ENCODE results near the gene FKRP.

The FKRP gene

DNA sequence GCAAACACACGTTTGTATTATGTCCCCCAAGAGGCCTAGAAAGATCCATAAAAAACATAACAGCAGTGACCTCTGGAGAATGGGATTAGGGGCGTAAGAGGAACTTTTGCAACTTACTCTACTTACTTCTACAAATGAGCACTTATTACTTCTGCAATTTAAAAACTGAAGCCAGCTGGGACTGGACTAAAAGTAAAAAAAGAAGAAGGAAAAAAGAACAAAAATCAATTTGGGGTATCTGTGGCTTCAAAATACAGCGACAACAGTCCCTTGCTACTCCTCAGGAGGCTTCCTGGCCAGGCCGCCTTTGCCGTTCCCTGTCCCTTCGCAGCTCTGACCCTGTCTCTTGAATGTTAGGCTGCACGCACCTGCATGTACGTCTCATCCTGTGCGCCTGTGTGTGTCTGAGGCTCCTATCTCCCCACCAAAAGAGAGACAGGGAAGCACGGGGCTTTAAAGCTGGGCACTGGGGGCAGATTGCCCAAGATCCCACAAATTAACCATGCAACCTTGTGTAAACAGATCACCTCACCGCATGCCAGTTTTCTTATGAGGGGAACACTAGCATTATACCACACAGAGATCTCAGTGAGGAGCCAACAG is 12.1 kb upstream of the FKRP start:
- Histone ChIP-seq H3K4me3 (ENCODE audit: low read length, poor library complexity, severe bottlenecking) (no peak overlapping the region), H3K9ac (ENCODE audit: low read depth, low read length, poor library complexity, severe bottlenecking) (no peak overlapping the region), H3K9me2 (replicated peaks; ENCODE audit: low read depth, low read length) (no peaks in the 10 kb centered on the region), H3K27me3 (ENCODE audit: insufficient read depth, low read length, poor library complexity, severe bottlenecking) (no peaks in the 10 kb centered on the region), H2AFZ (ENCODE audit: low read length) (no peak overlapping the region), H3K4me2 (ENCODE audit: low read depth, low read length, poor library complexity, severe bottlenecking) (no peak overlapping the region), H4K20me1 (ENCODE audit: insufficient read depth, low read length, poor library complexity, severe bottlenecking) (peaks cover 25% of the 10 kb centered on the region), H3K4me1 (ENCODE audit: insufficient read depth, low read length, poor library complexity, severe bottlenecking) (no peaks in the 10 kb centered on the region), H3K9me3 (ENCODE audit: insufficient read depth, low read depth, low read length) (no peaks in the 10 kb centered on the region), H3F3A (ENCODE audit: low read depth) (no peaks in the 10 kb centered on the region), H3K36me3 (ENCODE audit: insufficient read depth, low read length) (peaks cover 86% of the 10 kb centered on the region; the same call in 1 of the 2 replicates), H3K79me2 (ENCODE audit: insufficient read depth, low read length) (peaks cover 33% of the 10 kb centered on the region)
- TF ChIP-seq, protein P1, sequence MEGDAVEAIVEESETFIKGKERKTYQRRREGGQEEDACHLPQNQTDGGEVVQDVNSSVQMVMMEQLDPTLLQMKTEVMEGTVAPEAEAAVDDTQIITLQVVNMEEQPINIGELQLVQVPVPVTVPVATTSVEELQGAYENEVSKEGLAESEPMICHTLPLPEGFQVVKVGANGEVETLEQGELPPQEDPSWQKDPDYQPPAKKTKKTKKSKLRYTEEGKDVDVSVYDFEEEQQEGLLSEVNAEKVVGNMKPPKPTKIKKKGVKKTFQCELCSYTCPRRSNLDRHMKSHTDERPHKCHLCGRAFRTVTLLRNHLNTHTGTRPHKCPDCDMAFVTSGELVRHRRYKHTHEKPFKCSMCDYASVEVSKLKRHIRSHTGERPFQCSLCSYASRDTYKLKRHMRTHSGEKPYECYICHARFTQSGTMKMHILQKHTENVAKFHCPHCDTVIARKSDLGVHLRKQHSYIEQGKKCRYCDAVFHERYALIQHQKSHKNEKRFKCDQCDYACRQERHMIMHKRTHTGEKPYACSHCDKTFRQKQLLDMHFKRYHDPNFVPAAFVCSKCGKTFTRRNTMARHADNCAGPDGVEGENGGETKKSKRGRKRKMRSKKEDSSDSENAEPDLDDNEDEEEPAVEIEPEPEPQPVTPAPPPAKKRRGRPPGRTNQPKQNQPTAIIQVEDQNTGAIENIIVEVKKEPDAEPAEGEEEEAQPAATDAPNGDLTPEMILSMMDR (conservative IDR thresholded peaks at IDR 0.05; ENCODE audit: low read length) = no peak
- TF ChIP-seq EZH2phosphoT487 (IDR thresholded peaks at IDR 0.05; ENCODE audit: borderline replicate concordance) = no peak

DNA sequence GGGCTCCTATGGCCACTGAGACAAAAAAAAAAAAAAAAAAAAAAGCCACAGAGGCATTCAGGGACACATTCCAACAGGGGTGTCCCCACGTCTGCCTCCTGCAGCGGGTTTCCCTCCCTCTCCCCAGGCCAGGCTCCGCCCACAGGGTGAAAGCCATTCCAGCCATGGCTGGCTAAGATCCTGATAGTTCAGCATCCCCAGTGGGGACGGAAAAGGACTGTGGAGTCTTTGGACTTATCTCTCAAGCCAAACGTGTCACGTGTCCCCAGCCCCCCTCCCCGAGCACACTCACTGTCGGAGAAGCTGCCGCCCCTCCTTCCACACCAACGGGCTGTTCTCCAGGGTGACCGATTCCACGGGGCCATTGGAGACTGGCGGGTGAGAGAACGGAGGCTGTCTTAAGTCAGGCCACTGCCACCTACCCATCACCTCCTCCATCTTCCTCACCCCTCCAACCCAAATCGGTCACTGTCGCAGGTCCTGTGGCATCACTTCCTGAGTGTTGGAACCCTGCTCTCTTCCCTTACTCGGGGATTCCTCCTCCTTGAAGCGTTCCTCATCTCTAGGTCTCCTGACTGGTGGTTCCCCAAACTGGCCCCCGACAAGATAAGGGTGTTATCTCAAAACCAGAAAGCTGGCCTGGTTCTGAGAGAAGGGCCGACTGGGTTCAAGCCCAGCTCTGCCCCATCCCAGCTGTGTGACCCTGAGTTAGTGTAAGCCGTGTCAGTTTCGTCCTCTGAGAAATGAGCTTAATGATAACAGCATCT is 9.1 kb upstream of the FKRP start:
- H3K4me1 ChIP-seq (ENCODE audit: insufficient read depth, low read length, poor library complexity, severe bottlenecking) = peaks cover 12% of the 10 kb centered on the region
- H3K9me2 ChIP-seq (replicated peaks; ENCODE audit: low read depth, low read length) = no peaks in the 10 kb centered on the region
- peaks cover 62% of the 10 kb centered on the region for H3K79me2 ChIP-seq (ENCODE audit: insufficient read depth, low read length)

DNA sequence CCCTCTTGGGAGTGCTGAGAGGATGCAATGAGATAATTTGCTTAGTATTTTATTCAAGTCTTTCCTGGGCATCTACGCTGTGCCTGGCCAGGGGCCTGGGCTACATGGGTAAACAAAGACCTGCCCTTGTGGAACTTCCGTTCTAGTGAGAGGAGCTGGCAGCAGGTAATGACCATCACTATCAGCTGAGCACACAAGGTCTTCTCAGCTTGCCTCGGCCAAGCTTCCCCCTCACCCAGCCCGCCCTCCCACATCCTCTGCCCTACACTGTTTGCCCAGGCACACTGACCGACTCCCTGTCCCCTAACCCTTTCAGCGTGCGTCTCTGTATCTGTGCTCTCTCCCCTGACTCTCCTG is 8.6 kb upstream of the FKRP start:
- Histone ChIP-seq H2AFZ (ENCODE audit: low read length) (no peak overlapping the region), H3K4me1 (ENCODE audit: insufficient read depth, low read length, poor library complexity, severe bottlenecking) (peaks cover 18% of the 10 kb centered on the region), H3K4me3 (ENCODE audit: low read length, poor library complexity, severe bottlenecking) (no peak overlapping the region), H3K79me2 (ENCODE audit: insufficient read depth, low read length) (peaks cover 68% of the 10 kb centered on the region), H3F3A (ENCODE audit: low read depth) (no peaks in the 10 kb centered on the region), H3K27me3 (ENCODE audit: insufficient read depth, low read length, poor library complexity, severe bottlenecking) (no peaks in the 10 kb centered on the region), H4K20me1 (ENCODE audit: insufficient read depth, low read length, poor library complexity, severe bottlenecking) (peaks cover 51% of the 10 kb centered on the region), H3K36me3 (ENCODE audit: insufficient read depth, low read length) (peaks cover 67% of the 10 kb centered on the region; the same call in 1 of the 2 replicates), H3K9me2 (replicated peaks; ENCODE audit: low read depth, low read length) (no peaks in the 10 kb centered on the region), H3K9me3 (ENCODE audit: insufficient read depth, low read depth, low read length) (no peaks in the 10 kb centered on the region), H3K4me2 (ENCODE audit: low read depth, low read length, poor library complexity, severe bottlenecking) (no peak overlapping the region), H3K9ac (ENCODE audit: low read depth, low read length, poor library complexity, severe bottlenecking) (no peak overlapping the region)
- TF ChIP-seq, protein P1 (conservative IDR thresholded peaks at IDR 0.05; ENCODE audit: low read length) = no peak
- no peak for TF ChIP-seq EZH2phosphoT487 (IDR thresholded peaks at IDR 0.05; ENCODE audit: borderline replicate concordance)

More for the DNA sequence above, 9.1 kb upstream of the FKRP start:
- Histone ChIP-seq H3K36me3 (ENCODE audit: insufficient read depth, low read length) (peaks cover 72% of the 10 kb centered on the region; the same call in 1 of the 2 replicates), H3K9ac (ENCODE audit: low read depth, low read length, poor library complexity, severe bottlenecking) (no peak overlapping the region), H3K4me3 (ENCODE audit: low read length, poor library complexity, severe bottlenecking) (no peak overlapping the region), H4K20me1 (ENCODE audit: insufficient read depth, low read length, poor library complexity, severe bottlenecking) (peaks cover 46% of the 10 kb centered on the region), H3F3A (ENCODE audit: low read depth) (no peaks in the 10 kb centered on the region), H3K9me3 (ENCODE audit: insufficient read depth, low read depth, low read length) (no peaks in the 10 kb centered on the region), H2AFZ (ENCODE audit: low read length) (no peak overlapping the region), H3K27me3 (ENCODE audit: insufficient read depth, low read length, poor library complexity, severe bottlenecking) (no peaks in the 10 kb centered on the region), H3K4me2 (ENCODE audit: low read depth, low read length, poor library complexity, severe bottlenecking) (no peak overlapping the region)
- TF ChIP-seq EZH2phosphoT487 (IDR thresholded peaks at IDR 0.05; ENCODE audit: borderline replicate concordance) = no peak

Measured in Loucy (cell line).